Fibroblast of villous mesenchyme (primary cell): ENCODE results near the gene CGNL1. TPM values are rescaled to one million over a fixed set of nuclear protein-coding genes. Genes with fewer than 3 reads are reported as not detected.

Experiments
- DNase-seq: peaks from one replicate; pipeline ENCODE4 v3.0.0-alpha.2; 2010; ENCODE audit warnings: low read depth
- H3K4me3 ChIP-seq: 2 replicates; pipeline ENCODE4 v1.5.1; 2011; ENCODE audit warnings: low read depth, mild to moderate bottlenecking, low read length
- total RNA-seq: library from RNA; depleted of rRNA; stranded (reverse); fragments of >200 nt; gene quantifications from 2 replicates; pipeline ENCODE4 v1.2.3, GENCODE V29; 2012
- TF ChIP-seq, protein P1 (sequence below): IDR thresholded peaks from 2 replicates; pipeline ENCODE4 v1.5.1; 2012; ENCODE audit warnings: low read depth, mild to moderate bottlenecking, low read length; ENCODE audit not compliant: insufficient read depth

The CGNL1 gene
- total RNA-seq, 1 donor = 0.43 TPM

DNA sequence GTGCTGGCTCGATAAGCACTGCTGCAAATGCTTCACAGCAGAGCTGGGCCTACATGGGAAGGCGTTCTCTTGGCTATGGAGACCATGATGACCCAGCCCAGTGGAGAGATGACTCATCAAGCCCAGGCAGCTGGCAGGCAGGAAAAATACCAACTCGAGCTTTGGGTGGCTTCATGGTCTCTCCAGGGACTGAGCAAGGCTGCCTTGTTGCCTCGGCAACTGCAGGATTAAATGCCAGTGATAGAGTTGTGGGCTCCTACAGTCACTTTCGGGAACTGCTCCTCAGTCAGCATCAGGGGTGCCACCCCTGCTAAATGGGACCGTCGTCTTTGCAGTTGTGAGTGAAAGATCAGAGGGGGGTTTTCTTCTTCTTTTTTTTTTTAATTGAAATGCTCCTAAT is 160.8 kb downstream of the CGNL1 start:
- TF ChIP-seq, protein P1, sequence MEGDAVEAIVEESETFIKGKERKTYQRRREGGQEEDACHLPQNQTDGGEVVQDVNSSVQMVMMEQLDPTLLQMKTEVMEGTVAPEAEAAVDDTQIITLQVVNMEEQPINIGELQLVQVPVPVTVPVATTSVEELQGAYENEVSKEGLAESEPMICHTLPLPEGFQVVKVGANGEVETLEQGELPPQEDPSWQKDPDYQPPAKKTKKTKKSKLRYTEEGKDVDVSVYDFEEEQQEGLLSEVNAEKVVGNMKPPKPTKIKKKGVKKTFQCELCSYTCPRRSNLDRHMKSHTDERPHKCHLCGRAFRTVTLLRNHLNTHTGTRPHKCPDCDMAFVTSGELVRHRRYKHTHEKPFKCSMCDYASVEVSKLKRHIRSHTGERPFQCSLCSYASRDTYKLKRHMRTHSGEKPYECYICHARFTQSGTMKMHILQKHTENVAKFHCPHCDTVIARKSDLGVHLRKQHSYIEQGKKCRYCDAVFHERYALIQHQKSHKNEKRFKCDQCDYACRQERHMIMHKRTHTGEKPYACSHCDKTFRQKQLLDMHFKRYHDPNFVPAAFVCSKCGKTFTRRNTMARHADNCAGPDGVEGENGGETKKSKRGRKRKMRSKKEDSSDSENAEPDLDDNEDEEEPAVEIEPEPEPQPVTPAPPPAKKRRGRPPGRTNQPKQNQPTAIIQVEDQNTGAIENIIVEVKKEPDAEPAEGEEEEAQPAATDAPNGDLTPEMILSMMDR = no peak
- H3K4me3 ChIP-seq = no peak overlapping the region
- DNase-seq = peak; percentile 63

DNA sequence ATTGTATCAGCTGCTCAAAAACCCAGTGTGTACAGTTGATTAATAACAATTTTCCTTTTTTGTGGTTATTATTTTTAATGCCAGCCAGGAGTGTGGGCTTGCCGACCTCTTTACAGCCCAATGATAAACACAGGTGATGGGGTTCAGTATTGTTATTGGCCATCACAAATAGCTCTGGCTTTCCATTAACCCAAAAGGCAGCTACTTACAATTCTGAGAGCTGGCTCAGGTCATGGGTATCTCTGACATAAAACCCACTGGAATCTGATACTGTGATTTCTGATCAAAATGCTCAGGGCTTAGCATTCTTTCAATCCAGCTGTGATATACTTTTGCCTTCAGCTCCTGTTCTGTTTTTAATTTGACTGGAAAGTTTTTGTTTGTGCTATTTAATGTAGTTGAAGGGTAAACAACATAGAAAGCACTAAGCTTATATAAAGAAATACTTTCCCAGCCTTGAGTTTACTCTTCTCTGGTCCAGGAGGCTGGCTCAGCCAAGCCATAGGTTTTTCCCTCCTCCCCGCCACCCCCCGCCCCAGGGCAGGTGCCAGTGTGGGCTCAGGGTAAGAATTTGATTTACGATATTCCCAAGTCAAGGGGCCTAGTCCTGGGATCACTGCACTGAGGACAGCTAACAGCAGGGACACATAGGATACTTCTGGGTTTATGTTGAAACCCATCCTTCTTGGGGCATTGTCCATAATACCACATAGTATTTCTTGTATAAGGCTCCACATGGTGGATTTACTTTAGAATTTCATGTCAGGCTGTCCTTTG is 161.4 kb downstream of the CGNL1 start:
- no peak overlapping the region for H3K4me3 ChIP-seq
- TF ChIP-seq, protein P1 = no peak
- DNase-seq = no peak

DNA sequence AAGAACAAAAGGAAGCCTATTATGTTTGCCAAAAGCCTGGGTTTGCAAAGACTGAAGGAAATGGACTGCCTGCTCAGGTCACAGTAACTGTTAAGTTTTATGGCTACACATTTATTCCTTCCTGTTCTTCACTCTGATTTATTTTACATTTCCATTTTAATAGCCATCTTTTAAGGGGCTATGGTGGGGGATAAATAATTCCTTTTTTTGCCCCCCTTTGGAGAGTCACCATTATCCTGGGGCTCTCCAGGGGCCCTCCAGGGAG is 161.9 kb downstream of the CGNL1 start:
- H3K4me3 ChIP-seq = no peak overlapping the region
- DNase-seq = no peak
- TF ChIP-seq, protein P1 = no peak

DNA sequence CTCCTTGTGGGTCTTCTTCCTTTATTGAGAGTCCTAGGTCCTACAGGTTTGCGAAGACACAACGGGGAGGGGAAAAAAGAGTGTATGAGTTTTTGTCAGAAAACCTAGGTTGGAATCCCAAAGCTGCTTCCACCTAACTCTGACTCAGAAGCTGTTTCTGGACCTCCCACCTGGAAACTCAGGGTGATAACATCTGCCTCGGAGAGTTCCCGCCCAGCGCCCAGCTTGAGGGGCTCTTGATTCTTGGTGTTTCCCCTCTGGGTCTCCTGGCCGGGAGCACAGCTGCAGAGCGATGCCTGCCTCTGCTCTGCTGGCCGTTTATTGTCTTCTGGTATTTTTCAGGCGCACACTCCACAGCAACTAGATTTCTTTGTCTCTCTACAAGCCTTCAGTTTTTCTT is 162.5 kb downstream of the CGNL1 start:
- no peak for DNase-seq
- H3K4me3 ChIP-seq = no peak overlapping the region
- TF ChIP-seq, protein P1 = no peak

DNA sequence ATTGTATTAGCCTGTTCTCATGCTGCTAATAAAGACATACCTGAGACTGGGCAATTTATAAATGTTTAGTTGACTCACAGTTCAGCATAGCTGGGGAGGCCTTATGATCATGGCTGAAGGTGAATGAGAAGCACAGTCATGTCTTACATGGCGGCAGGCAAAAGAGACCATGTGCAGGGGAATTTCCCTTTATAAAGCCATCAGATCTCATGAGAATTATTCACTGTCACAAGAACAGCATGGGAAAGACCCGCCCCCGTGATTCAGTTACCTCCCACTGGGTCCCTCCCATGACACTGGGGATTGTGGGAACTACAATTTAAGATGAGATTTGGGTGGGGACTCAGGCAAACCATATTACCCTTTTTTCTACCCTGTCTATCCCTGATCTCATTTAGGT is 163.9 kb downstream of the CGNL1 start:
- TF ChIP-seq, protein P1 = no peak
- no peak for DNase-seq
- no peak overlapping the region for H3K4me3 ChIP-seq

DNA sequence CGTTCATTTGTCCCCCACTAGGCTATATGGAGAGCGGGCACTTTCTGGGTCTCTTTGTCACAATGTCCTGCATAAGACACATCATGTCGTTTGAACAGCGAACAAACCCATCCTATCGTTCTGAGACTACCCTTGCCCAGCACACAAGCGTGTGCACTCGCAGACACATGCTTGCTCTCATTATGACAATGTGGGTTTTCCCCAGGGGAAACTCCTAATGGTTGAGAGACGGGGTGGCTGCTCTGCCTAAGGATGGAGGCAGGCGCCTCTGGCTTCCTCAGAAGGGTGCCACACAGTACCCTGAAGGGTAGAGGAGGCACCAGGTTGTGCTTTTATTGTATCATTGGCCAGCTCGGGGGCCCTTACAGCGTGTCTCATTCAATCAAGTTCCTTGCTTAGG is 164.4 kb downstream of the CGNL1 start:
- H3K4me3 ChIP-seq = no peak overlapping the region
- TF ChIP-seq, protein P1 = no peak

DNA sequence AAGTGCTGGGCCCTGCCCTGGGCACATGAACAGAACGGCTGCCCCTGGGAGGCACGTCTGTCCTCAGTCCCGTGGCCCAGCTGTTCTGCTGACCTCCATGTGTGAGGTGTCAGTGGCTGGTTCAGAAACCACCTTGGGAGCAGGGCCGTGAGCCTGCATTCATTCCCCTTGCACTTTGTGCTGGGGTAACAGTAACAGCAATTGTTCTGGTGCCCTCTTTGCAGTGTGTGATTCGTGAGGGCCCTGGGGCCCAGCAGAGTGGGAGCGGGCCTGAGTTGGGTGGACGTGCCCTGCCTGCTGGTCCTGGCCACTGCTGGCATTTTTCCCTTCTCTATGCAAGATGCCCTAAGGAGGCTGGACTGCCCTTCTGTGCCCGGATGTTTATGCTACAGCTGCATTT is 165.0 kb downstream of the CGNL1 start:
- DNase-seq = no peak
- TF ChIP-seq, protein P1 = no peak
- H3K4me3 ChIP-seq = no peak overlapping the region

More for the DNA sequence above, 164.4 kb downstream of the CGNL1 start:
- no peak for DNase-seq
